ENCODE measurements around the gene HDAC4. TPM values are rescaled to one million over a fixed set of nuclear protein-coding genes. Genes with fewer than 3 reads are reported as not detected.

Gene HDAC4
- total RNA-seq, 1 experiment from 2014 or later, result 32.0 TPM

GRCh38 chr2:239062743-239063142, 338.1 kb downstream of the HDAC4 start:
- Histone ChIP-seq H3K4ac (ENCODE audit: low read depth, low read length) (no peak overlapping the region), H4K20me1 (ENCODE audit: control insufficient read depth, insufficient read depth, insufficient read length) (no peaks in the 10 kb centered on the region), H3K9me3 (ENCODE audit: control insufficient read depth, low read depth, low read length) (no peaks in the 10 kb centered on the region), H3K9ac (ENCODE audit: extremely low read depth, insufficient read length, low read length) (no peak overlapping the region), H3K23ac (ENCODE audit: insufficient read length, low read depth, low read length) (no peak overlapping the region), H3K4me1 (ENCODE audit: insufficient read depth, low read length) (no peaks in the 10 kb centered on the region), H3K27me3 (ENCODE audit: insufficient read depth, low read length) (no peaks in the 10 kb centered on the region), H3K14ac (ENCODE audit: insufficient read depth, low read length) (no peak overlapping the region), H4K8ac (replicated peaks; ENCODE audit: insufficient read length, low read depth, low read length) (no peak overlapping the region), H2BK120ac (ENCODE audit: low read depth, low read length, poor library complexity, severe bottlenecking) (no peak overlapping the region), H3K79me1 (ENCODE audit: insufficient read depth, low read depth, low read length, poor library complexity, severe bottlenecking) (no peaks in the 10 kb centered on the region), H4K91ac (ENCODE audit: insufficient read length, low read depth, low read length) (no peak overlapping the region), H2BK15ac (ENCODE audit: low read depth, low read length) (no peak overlapping the region), H3K79me2 (ENCODE audit: insufficient read depth, low read length) (no peaks in the 10 kb centered on the region), H3K18ac (ENCODE audit: insufficient read length, low read depth, low read length) (no peak overlapping the region), H2BK12ac (ENCODE audit: insufficient read length, low read depth, low read length) (no peak overlapping the region), H3K27ac (ENCODE audit: insufficient read length, low read depth, low read length) (no peak overlapping the region), H2AK5ac (ENCODE audit: insufficient read length, low read length) (no peak overlapping the region), H3K4me2 (ENCODE audit: insufficient read depth, insufficient read length, low read length) (no peak overlapping the region), H2BK20ac (ENCODE audit: low read depth, low read length, poor library complexity, severe bottlenecking) (no peak overlapping the region), H4K5ac (ENCODE audit: insufficient read length, low read depth, low read length) (no peak overlapping the region), H3T11ph (ENCODE audit: low read length) (no peak overlapping the region), H3K23me2 (ENCODE audit: insufficient read length, low read depth, low read length, poor library complexity, severe bottlenecking) (no peaks in the 10 kb centered on the region), H2BK5ac (ENCODE audit: insufficient read length, low read length) (no peak overlapping the region), H2AFZ (ENCODE audit: low read length) (no peak overlapping the region), H3K56ac (ENCODE audit: insufficient read length, low read depth, low read length) (no peak overlapping the region)
- no peak for DNase-seq
- TF ChIP-seq CTCF (conservative IDR thresholded peaks at IDR 0.05), result no peak
- peaks cover 0 to 12% of the 10 kb centered on the region in 2 experiments; a peak in 2 of 4 replicates for H3K4me1 Mint-ChIP-seq
- H3K9me3 Mint-ChIP-seq, result no peaks in the 10 kb centered on the region; a peak in 1 of 5 replicates
- H3K4me3 Mint-ChIP-seq, result no peak overlapping the region
- H3K27me3 Mint-ChIP-seq (ENCODE audit: low read depth), result no peaks in the 10 kb centered on the region
- no CpG with 5 or more reads among the region's 14 CpGs for WGBS (ENCODE audit: extremely low coverage, insufficient read length, low lambda C conversion rate)
- H3K36me3 Mint-ChIP-seq (ENCODE audit: insufficient read depth in 1 of 3, low read depth in 3 of 3), result peaks cover 7 to 18% (median 15%) of the 10 kb centered on the region in 3 experiments; a peak in 5 of 7 replicates
- no peak overlapping the region for H3K27ac Mint-ChIP-seq
